Embryonic facial prominence (tissue), 1 donor: Measurements from ENCODE around the gene DSCAML1.

Experiments used
- DNase-seq: peaks from one replicate; pipeline ENCODE4 v3.0.0-alpha.2; 2016; ENCODE audit errors: extremely low spot score

Gene DSCAML1

DNA sequence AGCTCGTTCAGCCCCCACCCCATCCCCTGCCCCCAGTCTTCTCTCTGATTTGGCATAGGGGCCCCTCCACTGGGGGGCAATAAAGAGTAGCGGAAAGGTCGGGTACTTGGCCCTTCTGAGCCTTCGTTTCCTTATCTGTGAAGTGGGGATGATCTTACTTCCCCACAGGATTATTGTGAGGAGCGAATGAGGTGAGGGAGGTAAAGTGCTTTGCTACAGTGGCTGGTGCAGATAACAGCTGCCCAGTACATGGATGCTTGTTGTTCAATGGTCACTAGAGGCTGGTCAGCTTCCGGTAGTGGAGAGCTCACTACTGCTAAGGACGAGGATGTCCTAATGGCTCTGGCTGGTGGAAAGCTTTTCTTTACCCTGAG lies 368.2 kb downstream of the DSCAML1 start:
- no peak for DNase-seq

DNA sequence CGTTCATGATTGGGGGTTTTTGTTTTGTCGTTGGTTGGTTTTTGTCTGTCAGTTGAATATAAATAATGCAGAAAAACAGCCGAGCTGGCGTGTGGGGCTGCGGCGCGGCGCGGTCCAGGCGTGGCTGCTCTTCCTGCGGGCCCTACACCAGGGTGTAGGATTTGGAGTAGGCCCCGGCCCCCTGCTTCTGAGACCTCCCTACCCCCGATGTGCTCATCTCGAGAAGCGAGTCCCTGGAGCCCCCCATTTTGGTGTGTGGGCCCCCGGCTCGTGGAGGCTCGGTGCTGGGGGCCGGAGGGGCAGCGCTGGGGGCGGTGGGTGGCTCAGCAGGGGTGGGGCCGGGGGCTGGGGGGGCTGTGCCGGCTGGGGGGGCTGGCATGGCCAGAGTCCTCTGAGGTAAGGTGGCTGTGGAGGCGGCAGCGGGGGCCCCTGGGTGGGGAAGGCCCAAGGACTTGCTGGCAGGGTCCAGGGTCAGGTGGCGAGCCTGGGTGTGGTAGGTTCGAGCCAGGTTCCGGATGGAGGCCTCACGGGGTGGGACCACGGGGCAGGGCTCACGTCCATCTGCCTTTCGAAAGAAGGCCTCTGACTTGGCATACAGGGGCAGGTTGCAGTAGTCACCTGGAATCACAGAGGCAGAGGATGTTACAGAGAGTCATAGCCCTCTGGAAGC lies 368.7 kb downstream of the DSCAML1 start:
- DNase-seq, result no peak

DNA sequence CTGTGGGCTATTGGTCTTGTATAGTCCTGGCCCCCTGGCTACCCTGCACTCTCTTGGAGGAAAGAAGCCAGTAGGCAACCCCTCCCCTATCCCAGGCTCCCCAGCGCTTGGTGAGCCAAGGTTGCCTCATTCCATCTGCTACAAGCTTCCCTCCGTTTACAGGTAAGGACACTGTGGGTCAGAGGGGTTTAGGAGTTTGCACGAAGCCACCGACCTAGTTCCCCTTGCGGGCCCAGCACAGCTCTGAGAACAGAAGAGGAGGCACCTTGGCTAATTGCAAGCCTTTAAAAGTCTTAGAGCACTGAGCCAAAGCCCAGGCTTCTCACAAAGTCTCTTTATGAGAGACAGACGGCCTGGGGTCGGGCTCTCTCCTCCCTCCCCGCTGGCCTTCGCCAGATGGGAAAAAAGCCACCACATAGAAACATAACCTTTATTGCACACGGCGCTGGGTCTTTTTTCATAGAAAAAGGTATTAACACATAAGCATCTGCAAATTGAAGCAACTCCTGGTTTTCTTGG lies 369.6 kb downstream of the DSCAML1 start:
- DNase-seq, result no peak

- DNase-seq, result no peak
Measured at GRCh38 chr11:117426941-117427340, 370.1 kb downstream of the DSCAML1 start.

DNA sequence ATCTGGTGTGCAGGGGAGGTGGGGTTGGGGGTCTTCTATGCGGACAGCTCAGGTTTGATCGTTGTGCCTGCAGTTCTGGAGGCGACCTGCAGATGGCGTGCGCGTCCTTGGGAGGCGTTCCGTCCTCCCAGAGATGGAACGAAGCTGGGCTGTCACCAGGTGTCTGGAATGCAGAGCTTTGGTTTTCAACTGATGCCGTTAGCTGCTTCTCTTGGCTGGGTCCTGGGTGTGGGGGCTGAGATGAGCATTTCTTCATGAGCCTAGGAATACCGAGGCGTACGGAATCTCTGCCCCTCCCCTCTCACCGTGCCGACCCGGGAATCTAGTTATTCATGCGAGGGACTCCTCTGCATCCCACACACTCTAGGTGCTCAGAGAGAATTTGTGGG lies 370.7 kb downstream of the DSCAML1 start:
- DNase-seq, result peak; percentile 56

GRCh38 chr11:117425679-117426296 lies 371.2 kb downstream of the DSCAML1 start:
- DNase-seq, result no peak

GRCh38 chr11:117424781-117425180 lies 372.2 kb downstream of the DSCAML1 start:
- DNase-seq, result no peak

- no peak for DNase-seq
Measured at GRCh38 chr11:117423046-117423575, 373.9 kb downstream of the DSCAML1 start.

- DNase-seq, result no peak
Measured at GRCh38 chr11:117421476-117421875, 375.5 kb downstream of the DSCAML1 start.

- no peak for DNase-seq
Measured at GRCh38 chr11:117421041-117421440, 376.0 kb downstream of the DSCAML1 start.

GRCh38 chr11:117420598-117420997 lies 376.4 kb downstream of the DSCAML1 start:
- DNase-seq, result no peak

- no peak for DNase-seq
Measured at GRCh38 chr11:117420143-117420485, 376.9 kb downstream of the DSCAML1 start.

GRCh38 chr11:117419482-117420142 lies 377.4 kb downstream of the DSCAML1 start:
- no peak for DNase-seq

DNA sequence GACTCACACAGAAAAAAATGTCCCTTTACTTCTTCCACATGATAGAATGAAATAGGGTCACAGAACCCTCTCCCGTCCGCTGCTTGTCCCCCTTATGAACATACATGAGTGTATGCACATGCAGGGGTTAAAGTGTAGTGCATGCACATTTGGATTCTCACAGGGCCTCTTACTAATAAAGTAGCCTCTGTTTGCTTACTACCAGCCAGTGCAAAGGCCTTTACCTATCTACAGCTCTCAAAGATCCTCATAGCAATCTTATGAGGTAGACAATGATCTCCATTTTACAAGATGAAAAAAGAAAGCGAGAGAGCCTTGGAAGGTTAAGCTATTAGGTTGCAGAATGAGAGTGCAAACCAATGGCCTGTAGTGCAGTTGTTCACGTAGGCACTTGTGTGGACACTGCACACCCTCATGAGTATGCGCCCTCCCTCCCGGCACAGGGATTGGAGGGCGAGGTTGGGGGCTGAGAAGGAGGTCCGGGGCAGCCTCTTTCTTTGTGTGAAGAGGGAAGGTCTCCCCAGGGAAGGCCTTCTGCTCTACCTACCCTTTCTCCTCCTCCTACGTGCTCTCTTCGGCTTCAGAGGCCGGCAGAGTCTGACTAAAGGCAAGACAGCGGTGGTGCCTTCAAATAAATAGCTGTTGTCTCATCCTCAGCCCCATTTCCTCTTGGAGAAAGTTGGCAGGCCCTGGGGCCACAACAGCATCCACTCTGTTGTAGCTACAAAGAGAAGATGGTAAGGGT lies 378.1 kb downstream of the DSCAML1 start:
- DNase-seq, result no peak

- DNase-seq, result no peak
Measured at GRCh38 chr11:117417856-117418255, 379.2 kb downstream of the DSCAML1 start.

- DNase-seq, result no peak
Measured at GRCh38 chr11:117417342-117417741, 379.7 kb downstream of the DSCAML1 start.

DNA sequence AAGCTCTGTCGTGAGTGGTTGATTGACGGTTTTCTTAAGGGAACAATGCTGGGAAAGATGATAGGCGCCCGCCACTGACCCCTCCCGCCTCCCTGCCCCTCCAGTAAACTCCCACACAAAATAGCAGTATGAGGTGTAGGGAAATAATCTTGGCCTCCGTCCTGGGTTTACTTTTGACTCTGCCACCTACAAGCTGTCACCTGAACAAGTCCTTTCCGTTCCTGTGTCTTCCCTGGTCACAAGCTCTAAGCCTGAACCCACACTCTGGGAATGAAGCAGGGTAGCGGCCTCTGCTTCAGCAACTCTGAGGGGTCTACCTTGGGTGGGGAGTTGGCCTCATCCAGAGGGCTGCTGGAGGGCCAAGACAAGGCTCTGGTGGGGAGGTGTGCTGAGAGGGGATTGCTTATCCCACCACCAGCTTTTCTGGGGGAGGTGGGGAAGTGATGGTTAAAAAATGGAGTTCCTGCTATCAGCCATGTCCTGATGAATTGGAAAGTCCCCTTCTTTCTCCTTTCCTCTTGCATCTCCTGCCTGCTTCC lies 381.6 kb downstream of the DSCAML1 start:
- no peak for DNase-seq

GRCh38 chr11:117414724-117415123 lies 382.3 kb downstream of the DSCAML1 start:
- no peak for DNase-seq

DNA sequence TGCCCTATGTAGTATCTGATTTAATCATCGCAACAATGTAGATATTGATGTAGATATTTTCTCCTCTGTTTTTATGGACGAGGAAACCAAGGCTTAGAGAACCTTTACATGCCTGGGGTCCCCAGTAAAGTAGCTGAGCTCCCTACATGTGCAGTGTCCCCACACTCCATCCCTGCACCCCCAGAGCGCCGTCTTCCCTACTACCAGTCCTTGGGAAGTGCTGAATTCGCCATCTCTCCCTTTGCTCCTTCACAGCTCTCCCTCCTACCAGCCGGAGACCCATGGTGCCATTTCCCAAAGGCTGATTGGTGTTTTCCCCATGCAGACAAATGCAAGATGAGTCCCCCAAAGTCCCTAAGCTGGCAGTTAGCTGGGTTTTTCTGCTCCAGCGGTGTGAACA lies 383.4 kb downstream of the DSCAML1 start:
- DNase-seq, result no peak

DNA sequence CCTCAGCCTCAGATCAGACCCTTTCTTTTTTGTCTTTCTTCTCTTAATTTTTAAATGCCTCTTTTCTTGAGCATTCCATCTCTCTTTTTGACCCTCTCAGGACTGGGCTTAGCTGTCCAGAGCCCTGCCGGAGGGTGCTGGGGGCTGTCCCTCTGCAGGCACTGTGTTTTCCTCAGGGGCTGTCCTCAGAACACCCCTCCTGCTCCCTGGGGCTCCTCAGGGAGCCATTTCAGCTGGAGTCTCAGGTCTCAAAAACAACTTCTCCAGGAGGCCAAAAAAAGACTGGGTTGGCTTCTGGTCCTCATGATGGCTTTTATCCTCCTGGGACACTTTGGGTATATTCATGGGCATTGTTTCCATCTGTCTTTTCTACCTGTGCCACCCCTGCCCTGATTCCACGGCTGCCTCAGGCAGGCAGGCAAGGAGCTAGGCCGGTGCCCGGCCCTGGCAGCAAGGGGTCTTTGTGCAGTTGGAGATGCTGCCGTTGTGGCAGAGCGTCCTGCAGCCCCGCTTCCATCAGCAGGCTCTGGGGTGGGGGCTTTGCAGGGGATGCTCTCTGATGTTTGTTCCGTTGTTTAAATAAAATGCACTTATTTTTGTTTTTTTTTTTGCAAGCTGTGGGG lies 384.3 kb downstream of the DSCAML1 start:
- DNase-seq, result no peak

DNA sequence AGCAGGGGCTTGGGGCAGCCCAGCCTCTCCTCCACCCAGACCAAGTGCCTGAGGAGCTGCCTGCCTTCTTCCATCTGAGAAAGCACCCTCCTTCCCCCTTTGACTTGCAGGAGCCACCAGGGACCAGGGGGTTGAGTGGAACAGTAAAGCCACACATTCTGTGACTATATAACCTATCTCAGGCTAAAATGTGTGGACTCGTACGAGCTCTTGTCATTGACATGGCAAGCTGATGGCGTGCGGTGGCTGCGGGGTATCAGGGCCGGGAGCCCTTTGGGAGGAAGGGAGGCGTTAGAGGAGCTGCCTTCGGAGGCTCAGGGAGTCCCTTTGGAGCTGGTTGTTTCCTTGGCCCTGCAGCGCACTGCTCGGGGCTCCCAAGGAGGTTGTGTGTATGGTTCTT lies 384.8 kb downstream of the DSCAML1 start:
- no peak for DNase-seq
